HL-60/S4 treated with retinoic acid at 250 ng/mL for 4 days and 3 days (cell line): ENCODE results near the gene PYGM.

Experiments used
- in situ Hi-C: fragments of 300-500 bp; cut with MboI; formaldehyde crosslinking; loops from 2 replicates; pipeline ENCODE4 v1.7.0; 2022; ENCODE audit warnings: low sequenced_read_pairs

Gene PYGM

DNA sequence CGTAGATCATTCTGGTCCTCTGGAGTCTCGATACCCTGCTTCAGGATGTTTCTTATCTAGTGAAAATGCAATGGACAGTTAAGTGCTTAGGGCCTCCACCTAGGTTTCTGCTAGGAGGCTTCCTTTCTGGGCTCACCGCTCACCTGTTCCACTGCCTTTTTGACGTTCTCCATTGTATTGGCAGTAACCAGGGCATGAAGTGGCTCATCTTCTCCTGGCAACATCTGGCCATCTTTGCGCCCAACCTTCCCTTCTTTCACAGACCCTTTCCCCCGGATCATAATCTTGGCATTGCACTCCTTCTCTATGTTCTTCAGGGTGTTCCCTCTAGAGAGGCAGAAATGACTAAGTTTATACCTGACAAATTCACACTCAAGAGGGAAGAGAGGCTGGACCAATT is 9.5 kb upstream of the PYGM start:
- in situ Hi-C loops, result no loop called here

DNA sequence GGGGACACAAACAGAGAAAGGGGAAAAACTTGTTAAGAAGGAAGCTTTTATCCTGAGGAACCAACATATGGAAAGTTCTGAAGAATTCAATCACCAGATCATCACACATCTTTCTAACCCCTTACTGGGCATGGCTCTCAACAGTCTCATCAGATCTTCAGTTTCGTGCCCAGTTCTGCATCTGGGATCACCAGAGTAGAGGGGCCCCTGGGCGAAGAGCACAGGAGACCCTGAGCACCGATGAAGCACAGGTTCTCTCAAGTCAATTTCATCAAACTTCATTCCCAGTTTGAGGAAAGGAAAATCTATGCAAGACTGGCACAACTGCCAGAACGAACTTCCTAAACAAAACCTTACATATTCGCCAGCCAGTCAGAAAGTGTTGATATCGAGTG is 8.5 kb upstream of the PYGM start:
- in situ Hi-C loops, result no loop called here

DNA sequence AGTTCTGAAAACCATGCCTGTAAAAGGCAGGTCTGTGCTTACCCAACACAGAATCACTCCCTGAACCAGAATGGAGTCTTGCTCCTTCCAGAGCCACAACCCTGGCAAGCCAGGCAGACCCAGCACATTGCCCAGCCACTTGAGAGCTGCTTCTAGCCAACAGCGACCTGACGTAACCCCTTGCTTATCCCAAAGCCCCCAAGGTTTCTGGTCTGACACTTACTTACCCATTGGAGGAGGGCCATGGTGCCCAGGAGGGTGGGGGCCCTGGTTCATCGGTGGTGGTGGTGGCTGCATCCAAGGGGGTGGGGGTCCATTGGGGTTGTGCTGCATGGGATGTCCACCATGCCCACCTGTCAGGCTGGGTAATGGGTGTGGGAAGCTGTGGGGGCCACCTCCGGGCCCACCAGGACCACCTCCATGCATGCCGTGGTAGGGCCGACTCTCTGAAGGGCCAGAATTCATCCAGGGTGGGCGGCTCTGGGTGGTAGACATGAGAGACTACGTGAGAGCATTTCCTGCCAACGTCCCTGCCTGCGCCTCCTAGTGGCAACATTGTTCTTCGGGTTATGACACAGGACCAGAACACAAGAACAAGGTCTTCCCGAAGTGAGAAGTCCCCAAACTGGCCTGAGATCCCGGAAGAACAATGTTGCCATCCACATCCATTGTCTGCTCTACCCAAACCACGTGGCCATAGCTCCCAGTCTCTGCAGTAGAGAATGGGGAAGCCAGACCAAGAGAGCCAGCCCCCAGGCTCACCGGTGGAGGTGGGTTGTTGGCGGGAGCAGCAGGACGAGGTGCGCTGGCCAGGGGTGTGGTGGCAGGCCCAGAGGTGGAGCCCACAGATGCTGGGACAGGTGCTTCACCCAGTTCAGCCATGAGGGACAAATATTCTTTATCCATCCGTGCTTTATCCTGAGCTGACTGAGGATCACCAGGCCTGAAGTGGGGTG is 7.8 kb upstream of the PYGM start:
- in situ Hi-C loops, result no loop called here

DNA sequence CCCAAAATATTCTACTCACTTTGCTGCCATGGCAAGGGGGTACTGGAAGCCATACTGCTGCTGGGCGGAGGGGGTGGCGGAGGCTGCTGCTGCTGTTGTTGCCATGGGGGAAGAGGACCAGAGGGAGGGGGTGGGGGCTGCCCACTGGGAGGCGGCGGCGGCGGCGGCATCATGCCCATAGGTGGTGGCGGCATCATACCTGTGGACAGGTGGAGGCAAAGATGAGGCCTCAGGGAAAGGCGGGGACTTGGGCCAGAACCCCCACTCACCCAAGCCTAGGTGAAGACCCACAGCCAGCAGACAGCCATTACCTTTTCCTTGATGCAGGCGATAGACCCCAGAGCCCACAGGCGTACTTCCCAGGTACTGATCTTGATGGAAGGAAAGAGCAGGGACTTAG is 7.1 kb upstream of the PYGM start:
- in situ Hi-C loops, result no loop called here

DNA sequence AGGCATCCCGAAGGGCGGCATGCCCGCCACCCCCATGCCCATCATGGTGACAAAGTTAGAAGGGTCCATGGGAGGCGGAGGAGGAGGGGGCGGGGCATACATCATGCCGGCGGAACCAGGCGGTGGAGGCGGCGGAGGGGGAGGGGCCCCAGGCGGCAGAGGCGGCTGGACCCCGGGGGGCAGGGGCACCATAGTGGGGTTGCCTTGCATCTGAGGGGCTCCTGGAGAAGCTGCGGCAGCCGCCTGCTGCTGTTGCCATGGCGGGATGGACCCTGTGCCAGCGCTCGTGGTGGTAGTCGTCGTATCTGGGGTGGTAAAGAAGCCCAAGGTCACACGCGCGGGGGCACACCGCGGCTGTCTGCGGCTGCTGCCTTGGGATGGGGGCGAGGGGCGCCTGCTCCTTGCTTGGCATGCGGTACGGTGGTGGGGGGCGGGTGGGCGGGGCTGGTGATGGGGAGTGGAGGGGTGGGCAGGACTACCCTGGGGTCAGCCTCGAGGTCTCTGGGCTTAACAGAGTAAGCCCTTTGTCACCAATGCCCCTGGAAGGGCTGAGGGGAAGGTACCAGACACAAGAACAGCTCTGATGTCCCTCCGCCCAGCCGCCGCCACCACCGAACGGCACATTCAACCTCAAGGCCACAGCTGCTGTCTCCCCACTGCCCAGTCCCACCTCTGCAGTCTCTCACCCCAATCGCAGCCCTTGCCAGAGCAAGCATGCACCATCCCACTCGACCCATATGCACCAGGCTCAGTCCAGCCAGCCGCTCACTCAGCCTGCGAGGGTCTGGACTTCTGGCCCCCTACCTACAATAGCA is 6.3 kb upstream of the PYGM start:
- in situ Hi-C loops, result no loop called here

DNA sequence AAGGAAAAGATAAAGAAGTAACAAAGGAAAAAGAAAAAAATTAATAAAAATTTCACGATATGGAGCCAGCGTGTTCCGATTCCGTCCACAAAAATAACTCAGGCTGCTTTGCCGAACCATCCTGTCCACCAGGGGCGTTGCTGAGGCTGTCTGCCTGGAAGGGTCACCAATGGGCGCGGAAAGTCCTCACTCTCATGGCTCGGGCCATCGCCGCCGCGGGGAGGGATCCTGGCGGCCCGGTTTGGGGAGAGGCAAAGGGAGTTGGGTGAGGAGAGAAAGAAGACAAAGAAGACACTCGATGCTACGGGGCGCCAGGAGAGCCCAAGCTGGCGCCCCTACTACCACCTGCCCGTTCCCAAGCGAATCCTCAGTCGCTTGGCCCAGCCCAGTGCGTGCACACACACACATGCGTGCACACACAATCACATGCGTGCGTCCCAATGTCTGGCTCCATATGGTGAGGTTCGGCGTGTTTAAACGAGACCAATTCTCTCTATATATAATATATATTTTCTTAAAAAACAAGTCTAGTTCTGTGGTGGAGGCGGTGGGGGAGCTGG is 5.6 kb upstream of the PYGM start:
- in situ Hi-C loops, result no loop called here

DNA sequence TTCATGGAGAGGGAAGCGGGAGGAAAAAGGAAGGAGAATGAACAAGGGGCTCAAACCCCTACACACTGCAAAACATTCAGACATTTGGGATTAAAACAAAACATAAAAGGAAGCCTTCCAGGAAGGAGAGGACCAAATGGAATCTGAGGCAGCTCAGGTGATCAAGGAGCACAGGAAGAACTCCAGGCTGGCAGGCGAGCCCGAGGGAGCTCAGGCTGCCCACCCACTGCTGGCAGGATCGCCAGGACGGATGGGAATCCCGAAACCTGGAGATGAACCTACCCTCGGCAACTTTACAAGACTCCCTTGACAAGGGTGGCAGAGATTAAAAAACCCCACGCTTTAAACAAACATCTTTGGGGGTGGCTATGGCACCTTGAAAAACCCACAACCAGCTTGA is 5.0 kb upstream of the PYGM start:
- in situ Hi-C loops, result no loop called here

DNA sequence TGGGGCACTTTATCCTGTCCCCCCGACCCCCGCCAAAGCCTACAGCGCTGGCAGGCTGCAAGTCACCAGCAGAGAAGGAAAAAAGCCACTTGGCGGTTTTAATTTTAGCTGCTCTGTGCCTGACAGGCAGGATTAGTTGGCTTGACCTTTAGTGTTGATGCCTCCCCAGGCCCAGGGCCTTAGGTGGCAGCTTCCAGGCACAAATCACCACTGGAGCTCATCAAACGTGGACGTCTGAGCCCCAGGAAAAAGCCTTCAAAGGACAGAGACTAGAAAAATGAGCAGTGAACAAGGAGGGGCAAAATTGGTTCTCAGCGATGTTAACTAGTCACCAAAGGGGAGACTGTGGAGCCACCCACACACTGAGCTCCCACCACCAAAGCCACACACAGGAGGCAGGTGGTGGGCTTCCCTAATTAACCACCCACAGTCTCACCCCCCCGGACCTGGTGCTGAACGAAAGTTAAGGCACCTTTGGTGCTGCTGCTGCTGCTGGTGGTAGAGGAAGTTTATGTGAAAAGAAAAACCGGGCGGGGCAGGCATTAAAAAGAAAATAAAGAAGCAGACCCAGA is 4.4 kb upstream of the PYGM start:
- in situ Hi-C loops, result no loop called here

DNA sequence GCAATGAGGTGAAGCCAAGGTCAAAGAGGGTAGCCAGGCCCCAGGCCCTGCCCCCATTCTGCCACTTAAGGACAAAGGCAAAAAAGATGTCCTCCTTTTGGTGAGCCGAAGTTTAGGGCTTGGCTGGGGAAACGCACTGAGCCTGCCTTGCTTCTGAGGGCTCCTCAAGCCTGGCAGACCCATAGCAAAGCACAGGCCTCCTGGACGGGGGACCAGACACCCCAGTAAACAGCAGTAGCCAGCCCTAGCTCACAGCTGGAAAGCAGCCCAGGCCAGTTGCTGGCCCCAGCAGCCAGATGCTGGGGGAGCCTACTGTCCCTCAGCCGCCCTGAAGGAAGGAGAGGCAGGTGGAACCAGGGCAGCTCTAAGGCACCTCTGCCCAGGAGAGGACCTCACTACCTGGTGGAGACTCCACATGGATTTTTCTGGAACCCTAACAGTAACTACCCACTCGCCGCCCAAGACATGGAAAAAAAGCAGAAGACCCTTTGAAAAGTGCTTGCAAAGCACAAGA is 3.8 kb upstream of the PYGM start:
- in situ Hi-C loops, result no loop called here

DNA sequence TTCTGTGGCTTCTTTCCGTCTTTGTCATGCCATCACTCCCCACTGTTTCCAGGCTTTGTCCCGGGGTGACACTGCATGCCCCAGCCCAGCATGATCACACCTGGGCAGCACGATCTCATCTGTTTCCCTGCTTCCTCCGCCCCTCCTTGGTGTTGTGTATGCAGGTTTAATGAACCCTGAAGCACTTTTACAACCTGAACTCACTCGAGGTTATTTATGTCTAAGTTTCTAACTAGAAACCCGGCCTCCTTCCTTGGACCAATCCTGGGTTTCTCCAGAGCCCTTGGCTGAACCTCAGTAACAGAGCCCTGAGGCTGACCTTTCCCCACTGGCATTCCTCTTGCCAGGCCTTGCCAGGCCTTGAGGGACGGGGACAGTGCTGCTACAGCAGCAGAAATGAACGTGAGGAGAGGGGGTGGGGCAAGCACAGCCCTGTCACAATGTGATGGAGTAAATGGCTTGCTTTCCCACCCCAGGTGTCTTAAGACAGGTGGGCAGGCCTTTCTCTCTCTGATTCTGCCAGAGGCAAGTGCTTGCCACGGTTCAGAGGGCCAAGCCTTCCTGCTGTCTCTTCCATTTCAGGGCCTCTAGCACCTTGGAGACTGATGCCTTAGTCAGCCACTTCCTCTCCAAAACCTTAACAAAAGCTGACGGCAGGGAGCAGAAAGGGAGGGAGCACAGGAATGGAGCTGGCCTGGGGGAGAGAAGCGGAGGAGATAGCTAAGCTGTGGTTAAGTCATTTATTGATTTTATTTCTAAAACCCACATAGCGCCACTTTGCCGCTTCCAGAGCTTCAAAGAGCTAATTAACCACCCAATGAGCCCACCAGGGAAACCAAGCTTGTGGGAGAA is 3.1 kb upstream of the PYGM start:
- in situ Hi-C loops, result no loop called here

DNA sequence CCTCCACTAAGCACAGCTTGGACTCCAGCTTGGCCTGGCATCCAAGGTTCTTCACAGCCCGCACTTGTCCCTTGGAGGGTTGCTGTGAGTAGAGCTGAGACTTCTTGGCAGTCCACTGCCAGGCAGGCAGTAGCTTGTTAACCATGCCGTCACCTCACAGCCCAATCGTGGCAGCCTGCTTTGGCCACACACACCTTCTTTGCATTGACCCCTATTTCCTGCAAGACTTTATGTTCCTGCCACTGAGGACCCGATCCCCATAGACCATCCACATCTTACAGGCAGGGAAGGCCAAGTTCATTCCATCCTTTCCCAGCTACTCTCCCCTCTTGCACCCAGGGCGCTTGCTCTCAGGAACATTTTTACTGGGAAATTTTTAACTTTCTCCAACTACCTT is 2.5 kb upstream of the PYGM start:
- in situ Hi-C loops, result no loop called here

DNA sequence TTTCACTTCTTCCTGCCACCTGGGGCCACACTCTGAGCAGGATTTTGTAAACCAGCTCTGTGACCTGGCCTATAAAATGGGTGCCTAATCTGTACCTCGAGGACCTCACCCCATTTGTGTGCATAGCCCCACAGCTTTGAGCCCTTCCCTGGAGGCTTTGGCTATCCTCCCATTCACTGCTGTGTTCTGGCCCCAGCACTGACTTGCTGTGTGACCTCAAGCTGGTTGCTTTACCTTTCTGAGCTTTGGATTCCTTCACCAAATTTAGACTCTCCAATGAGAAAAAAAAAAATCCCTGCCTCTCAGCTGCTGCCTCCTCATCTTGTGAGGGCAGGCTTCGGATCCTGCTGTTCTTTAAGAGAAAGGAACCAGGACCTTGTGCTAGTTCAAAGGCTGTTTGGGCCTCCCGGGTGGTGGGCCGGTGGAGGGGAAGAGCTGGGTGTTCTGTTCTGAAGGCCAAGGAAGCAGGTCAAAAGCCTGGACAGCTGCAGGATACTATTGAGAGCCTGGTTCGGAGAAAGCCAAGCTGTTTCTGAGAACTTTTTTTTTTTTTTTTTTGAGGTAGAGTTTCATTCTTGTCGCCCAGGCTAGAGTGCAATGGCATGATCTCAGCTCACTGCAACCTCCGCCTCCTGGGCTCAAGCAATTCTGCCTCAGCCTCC is 1.1 kb upstream of the PYGM start:
- in situ Hi-C loops, result no loop called here

DNA sequence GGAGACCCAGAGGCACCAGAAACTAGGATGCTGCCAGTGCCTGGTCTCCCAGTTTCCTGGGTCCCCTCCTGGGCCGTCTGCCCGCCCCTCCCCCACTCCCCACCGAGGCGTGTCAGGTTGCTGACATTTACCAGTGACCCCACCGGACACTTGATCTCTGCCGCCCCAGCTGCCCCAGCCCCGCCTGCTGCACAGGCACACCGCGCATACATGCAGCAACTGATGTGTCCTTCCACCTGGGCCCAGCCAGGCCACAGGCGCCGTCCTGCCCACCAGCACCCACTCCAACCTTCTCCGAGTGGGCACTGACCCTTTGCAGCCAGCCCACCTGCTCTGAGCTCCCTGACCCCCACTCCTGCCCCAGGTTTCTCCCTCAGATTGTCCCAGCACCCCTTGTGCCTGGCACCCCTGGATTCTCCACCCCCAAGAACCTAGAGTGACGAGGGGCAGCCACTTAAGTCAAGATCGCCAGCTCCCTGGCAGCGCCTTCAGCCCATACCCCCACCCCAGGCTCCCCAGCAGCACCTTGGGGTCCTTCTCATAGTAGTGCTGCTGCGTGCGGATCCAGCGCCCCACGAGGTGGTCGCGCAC is 548 bp downstream of the PYGM start:
- in situ Hi-C loops, result no loop called here

DNA sequence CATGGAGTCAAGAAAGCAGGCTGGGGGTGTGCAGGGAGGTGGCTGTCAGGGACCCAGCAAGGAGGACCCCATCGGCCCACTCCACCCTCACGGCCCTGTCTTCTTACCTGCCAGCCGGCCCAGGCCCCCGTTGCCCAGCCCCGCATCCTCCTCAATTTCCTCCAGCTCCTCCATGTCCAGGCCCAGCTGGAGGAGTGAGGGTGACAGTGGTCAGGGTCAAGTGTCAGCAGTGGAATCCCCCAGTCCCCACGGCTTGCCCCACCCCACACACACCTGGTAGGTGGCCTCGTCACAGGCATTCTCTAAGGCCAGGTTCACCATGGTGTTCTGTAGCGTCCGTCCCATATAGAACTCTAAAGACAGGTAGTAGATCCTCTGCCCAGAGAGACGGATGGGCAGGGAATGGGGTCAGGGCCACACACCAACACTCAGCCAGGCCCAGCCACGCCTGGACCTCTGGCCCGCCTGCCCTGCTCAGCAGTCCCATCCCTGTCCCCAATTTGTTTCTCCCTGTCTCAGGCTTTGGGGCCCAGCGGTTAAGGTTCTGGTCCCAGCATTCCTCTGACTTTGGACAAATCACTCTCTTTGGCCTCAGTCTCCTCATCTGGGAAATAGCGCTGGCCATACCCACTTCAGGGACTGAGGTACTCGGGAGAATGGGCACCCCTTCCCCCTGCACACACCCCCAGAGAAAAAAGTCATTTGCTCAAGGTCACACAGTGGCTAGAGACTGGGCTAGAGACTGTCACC is 1.3 kb downstream of the PYGM start:
- in situ Hi-C loops, result no loop called here

DNA sequence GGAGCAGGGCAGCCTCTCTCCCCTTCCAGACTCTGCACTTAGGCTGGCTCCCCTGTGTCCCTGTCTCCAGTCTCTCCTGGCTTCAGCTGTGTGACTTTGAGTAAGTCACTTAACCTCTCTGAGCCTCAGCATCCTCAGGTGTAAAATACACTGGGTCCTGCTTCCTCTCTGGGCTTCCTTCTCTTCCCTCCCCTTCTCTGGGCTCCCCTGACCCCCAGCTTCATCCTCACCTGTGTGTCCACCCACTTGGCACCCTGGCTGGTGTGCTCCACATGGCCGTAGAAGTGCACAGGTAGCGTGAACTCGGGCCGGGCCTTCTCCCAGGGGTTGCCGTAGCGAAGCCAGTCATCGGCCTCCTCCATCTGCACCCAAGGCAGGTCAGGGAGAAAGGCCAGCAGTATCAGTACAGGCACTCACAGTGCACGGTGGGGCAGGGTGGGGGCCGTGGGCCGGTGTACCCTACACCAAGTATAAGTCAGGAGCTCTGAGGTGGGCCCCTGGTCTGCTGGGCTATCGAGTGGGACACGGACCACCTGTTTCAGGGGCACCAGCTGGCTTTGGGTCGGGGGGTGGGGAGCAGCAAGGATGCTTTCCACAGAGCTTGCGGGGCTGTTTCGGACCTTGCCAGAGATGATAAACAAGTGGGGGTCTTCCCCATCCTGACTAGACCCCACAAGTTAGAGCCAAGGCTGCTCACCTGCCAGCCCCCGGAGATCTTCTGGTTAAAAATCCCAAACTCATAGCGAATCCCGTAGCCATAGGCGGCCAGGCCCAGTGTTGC is 2.0 kb downstream of the PYGM start:
- in situ Hi-C loops, result no loop called here

DNA sequence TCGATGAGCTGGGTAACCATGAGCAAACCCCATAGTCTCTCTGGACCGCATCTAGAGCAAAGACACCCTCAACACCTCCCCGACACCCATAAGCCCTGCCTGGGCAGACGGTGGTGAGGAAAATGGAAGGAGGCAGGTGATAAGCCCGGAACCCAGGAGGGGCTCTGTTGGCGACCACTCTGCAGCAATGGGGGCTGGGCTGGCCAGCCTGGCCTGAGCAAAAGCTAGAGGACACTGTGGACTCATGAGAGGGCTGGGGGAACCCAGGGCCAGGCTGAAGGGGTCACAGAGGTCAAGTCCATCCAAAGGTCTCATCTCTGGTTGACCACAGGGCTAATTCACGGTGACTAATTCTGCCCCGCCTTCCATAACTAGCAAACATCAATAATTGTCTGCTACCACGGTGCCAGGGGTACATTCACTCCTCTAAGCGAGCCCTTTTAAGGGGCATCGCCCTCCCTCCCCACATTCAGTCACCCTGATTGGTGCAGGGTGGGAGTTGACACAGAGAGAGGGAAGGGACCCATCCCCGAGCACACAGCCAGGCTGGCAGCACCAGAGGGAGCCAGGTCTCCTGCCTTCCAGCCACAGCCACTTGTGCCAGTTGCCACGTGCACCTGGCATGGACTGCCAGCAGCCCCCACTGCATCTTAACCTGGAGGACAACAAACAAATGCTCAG is 4.0 kb downstream of the PYGM start:
- in situ Hi-C loops, result no loop called here

DNA sequence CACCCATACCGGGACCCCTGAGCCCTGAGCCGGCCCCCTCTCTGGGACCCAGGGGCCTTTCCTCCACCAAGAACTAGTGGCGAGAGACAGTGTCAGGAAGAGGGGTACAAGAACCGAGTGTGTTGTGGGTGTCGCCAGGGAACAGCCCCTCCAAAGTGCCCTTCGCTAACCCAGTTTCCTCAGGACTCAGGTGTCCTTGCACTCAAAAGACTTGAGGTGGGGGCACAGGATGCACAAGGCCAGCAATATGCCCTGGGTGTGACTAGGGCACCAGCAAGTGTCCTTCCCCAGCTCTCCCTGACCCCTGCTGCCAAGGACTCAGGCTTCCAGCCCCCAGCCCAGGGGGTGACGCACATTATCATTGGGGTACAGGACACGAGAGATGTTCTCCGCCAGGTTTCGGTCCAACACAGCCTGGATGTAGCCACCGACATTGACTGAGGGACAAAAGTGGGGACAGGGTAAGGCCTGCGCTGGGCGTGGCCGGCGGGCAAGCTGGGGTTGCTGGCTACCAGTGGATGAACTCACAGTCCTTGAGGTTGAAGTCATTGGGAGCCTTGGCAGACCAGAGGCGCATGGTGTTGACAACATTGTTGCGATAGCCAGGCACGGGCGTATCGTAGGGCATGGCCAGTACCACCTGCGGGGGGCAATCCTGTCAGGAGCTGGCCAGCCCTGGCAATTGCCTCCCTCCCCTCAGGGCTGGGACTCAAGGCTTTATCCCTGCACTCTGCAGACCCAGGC is 4.7 kb downstream of the PYGM start:
- in situ Hi-C loops, result no loop called here
